K562 (cell line): ENCODE measurements around the gene SETD1B. TPM values are rescaled to one million over a fixed set of nuclear protein-coding genes. Genes with fewer than 3 reads are reported as not detected.
A peak's percentile ranks its signal among the peaks of the same experiment; 100 is the strongest.

Source experiments
- ATAC-seq: fragments of 200-7000 bp; cut with Tn5 transposase; 3 replicates; pipeline ENCODE4 v1.9.1; 2020; ENCODE audit warnings: moderate library complexity
- BruUV-seq: library from RNA; stranded (reverse); fragments of 400-500 nt; replicated peaks from 2 replicates; lab custom pipeline; 2021; lab: Mats Ljungman, UMichigan
- CTCF ChIA-PET: fragments of 300-600 bp; formaldehyde crosslinking; extraction: SDS; loops from one replicate; lab custom pipeline; 2021; ENCODE audit warnings: low intra/inter-chr PET ratio; lab: Yijun Ruan, JAX
- POLR2A ChIA-PET: fragments of 300-600, 350-650 bp; sonication (Branson Sonifier 250); formaldehyde crosslinking; extraction: SDS; loops from one replicate; lab custom pipeline; 2021; ENCODE audit warnings: antibody characterized with exemption, inconsistent platforms; lab: Yijun Ruan, JAX
- DNase-seq, 4 experiments: peaks; one replicate each; pipeline versions ENCODE4 v3.0.0 to v3.0.0-alpha.2; 2011 to 2018; ENCODE audit warnings: low spot score in 3 of 4, mixed read lengths in 3 of 4; ENCODE audit errors: extremely low read depth in 1 of 4
- FAIRE-seq: peaks from 2 replicates; lab custom pipeline; 2011; peaks lifted over from hg19 to GRCh38; lab: Jason Lieb, UNC
- H2AFZ ChIP-seq: 2 replicates; pipeline ENCODE4 v1.6.0; 2011; ENCODE audit warnings: low read depth, low read length, control low read depth, inconsistent platforms
- H3K27ac ChIP-seq: fragments of 200-600 bp; 3 replicates; pipeline ENCODE4 v1.8.0; 2011; ENCODE audit warnings: low read depth, mild to moderate bottlenecking, control low read depth, inconsistent platforms, low read length, moderate library complexity, mixed read lengths; ENCODE audit errors: extremely low read depth
- H3K27me3 ChIP-seq, 2 experiments: fragments of 300-600 bp in 1 of 2; 2 replicates in 1 of 2; 3 replicates in 1 of 2; pipeline versions ENCODE4 v1.6.0 to v1.8.0; 2011; ENCODE audit warnings: inconsistent platforms in 2 of 2, low read length in 2 of 2, mild to moderate bottlenecking in 1 of 2, mixed read lengths in 1 of 2, moderate library complexity in 1 of 2; ENCODE audit not compliant: control insufficient read depth in 2 of 2, insufficient read depth in 2 of 2
- H3K36me3 ChIP-seq: fragments of 300-600 bp; 3 replicates; pipeline ENCODE4 v1.8.0; 2011; ENCODE audit warnings: mild to moderate bottlenecking, low read length, inconsistent platforms; ENCODE audit not compliant: control insufficient read depth, insufficient read depth
- H3K4me1 ChIP-seq, 2 experiments: fragments of 200-600 bp in 1 of 2; replicated peaks in 1 of 2; 2 replicates in 1 of 2; 3 replicates in 1 of 2; pipeline versions ENCODE4 v1.5.1 to v1.8.0; 2011; ENCODE audit warnings: inconsistent platforms in 2 of 2, low read length in 2 of 2, mild to moderate bottlenecking in 1 of 2, mixed read lengths in 1 of 2, moderate library complexity in 1 of 2; ENCODE audit not compliant: control insufficient read depth in 2 of 2, insufficient read depth in 2 of 2
- H3K4me2 ChIP-seq: 2 replicates; pipeline ENCODE4 v1.6.1; 2011; ENCODE audit warnings: low read length, control low read depth, inconsistent platforms, mixed read lengths; ENCODE audit not compliant: insufficient read depth
- H3K4me3 ChIP-seq: fragments of 200-600 bp; sonication (generic), shearing (Covaris generic); 2 replicates; pipeline ENCODE4 v1.5.1; 2016; ENCODE audit warnings: control low read depth, inconsistent platforms
- H3K79me2 ChIP-seq: fragments of 200-600 bp; 3 replicates; pipeline ENCODE4 v1.8.0; 2011; ENCODE audit warnings: low read length, inconsistent platforms; ENCODE audit not compliant: control insufficient read depth, insufficient read depth
- H3K9ac ChIP-seq, 2 experiments: 2 replicates each; pipeline versions ENCODE4 v1.6.0 to v1.6.1; 2011; ENCODE audit warnings: low read depth in 2 of 2, low read length in 2 of 2, control low read depth in 1 of 2, inconsistent platforms in 1 of 2, mild to moderate bottlenecking in 1 of 2, mixed read lengths in 1 of 2; ENCODE audit not compliant: insufficient read depth in 1 of 2
- H3K9me1 ChIP-seq: one replicate; pipeline ENCODE4 v1.6.0; 2011; ENCODE audit warnings: inconsistent platforms, mild to moderate bottlenecking, low read length, moderate library complexity; ENCODE audit not compliant: control insufficient read depth, insufficient read depth
- H3K9me3 ChIP-seq: replicated peaks from 2 replicates; pipeline ENCODE4 v1.5.1; 2011; ENCODE audit warnings: low read depth, low read length, inconsistent platforms; ENCODE audit not compliant: control insufficient read depth, insufficient read depth
- H4K20me1 ChIP-seq: replicated peaks from 2 replicates; pipeline ENCODE4 v1.6.1; 2011; ENCODE audit warnings: low read length, inconsistent platforms, mixed read lengths; ENCODE audit not compliant: control insufficient read depth, insufficient read depth
- GABPA ChIP-seq: fragments of 200-800 bp; sonication (Bioruptor generic); conservative IDR thresholded peaks from 2 replicates; pipeline ENCODE4 v1.6.1; 2016; ENCODE audit warnings: low read depth, missing genetic modification characterization, missing compliant biosample characterization
- HNRNPL ChIP-seq: fragments of 200-400 bp; formaldehyde crosslinking; IDR thresholded peaks from 2 replicates; pipeline ENCODE4 v1.6.1; 2017; ENCODE audit warnings: low read depth, mild to moderate bottlenecking, low read length
- HNRNPUL1 ChIP-seq: fragments of 200-400 bp; formaldehyde crosslinking; IDR thresholded peaks from 2 replicates; pipeline ENCODE4 v1.6.1; 2017; ENCODE audit warnings: low read length
- KAT2B ChIP-seq: IDR thresholded peaks from one replicate; pipeline ENCODE4 v1.6.1; 2012; ENCODE audit warnings: low read depth, mild to moderate bottlenecking, control low read depth, inconsistent platforms, low read length, moderate library complexity
- LCOR ChIP-seq: sonication (generic); formaldehyde crosslinking; IDR thresholded peaks from 2 replicates; pipeline ENCODE4 v1.8.0; 2022; ENCODE audit warnings: mild to moderate bottlenecking, missing genetic modification reagents
- NFE2 ChIP-seq: IDR thresholded peaks from 2 replicates; pipeline ENCODE4 v1.6.1; 2014; ENCODE audit warnings: antibody characterized with exemption, low read depth
- NR1H2 ChIP-seq: sonication (generic); formaldehyde crosslinking; IDR thresholded peaks from 2 replicates; pipeline ENCODE4 v1.4.0; 2020; ENCODE audit warnings: mild to moderate bottlenecking, missing genetic modification reagents
- PBX2 ChIP-seq, 2 experiments: IDR thresholded peaks in 1 of 2; conservative IDR thresholded peaks in 1 of 2; 2 replicates each; pipeline ENCODE4 v1.6.1; 2016; ENCODE audit warnings: low read depth in 2 of 2, mild to moderate bottlenecking in 1 of 2, missing compliant biosample characterization in 1 of 2, missing genetic modification characterization in 1 of 2, moderate library complexity in 1 of 2
- PHF8 ChIP-seq: fragments of 200-600 bp; sonication (generic); IDR thresholded peaks from 2 replicates; pipeline ENCODE4 v1.6.1; 2012; ENCODE audit warnings: mixed run types, mild to moderate bottlenecking, inconsistent platforms, low read length, moderate library complexity, borderline replicate concordance
- POLR2G ChIP-seq: fragments of 200-400 bp; formaldehyde crosslinking; IDR thresholded peaks from 2 replicates; pipeline ENCODE4 v1.6.1; 2017; ENCODE audit warnings: low read depth, mild to moderate bottlenecking, antibody characterized with exemption, low read length, moderate library complexity
- RBFOX2 ChIP-seq: fragments of 200-400 bp; formaldehyde crosslinking; IDR thresholded peaks from 2 replicates; pipeline ENCODE4 v1.6.1; 2017; ENCODE audit warnings: low read depth, mild to moderate bottlenecking, low read length, moderate library complexity
- SIN3B ChIP-seq: fragments of 450-650 bp; IDR thresholded peaks from 2 replicates; pipeline ENCODE4 v1.6.1; 2017; ENCODE audit warnings: low read depth, mild to moderate bottlenecking, moderate library complexity
- SMC3 ChIP-seq: conservative IDR thresholded peaks from 2 replicates; pipeline ENCODE4 v1.6.1; 2011; ENCODE audit warnings: low read depth, low read length, improper control_type of control experiment; ENCODE audit not compliant: insufficient read depth
- SOX6 ChIP-seq: fragments of 450-650 bp; IDR thresholded peaks from 2 replicates; pipeline ENCODE4 v1.6.1; 2014; ENCODE audit warnings: mild to moderate bottlenecking
- TCF7L2 ChIP-seq: fragments of 150-350 bp; IDR thresholded peaks from 2 replicates; pipeline ENCODE4 v1.6.1; 2016; ENCODE audit warnings: low read depth, mild to moderate bottlenecking, low read length, moderate library complexity
- THRAP3 ChIP-seq: fragments of 450-650 bp; IDR thresholded peaks from 2 replicates; pipeline ENCODE4 v1.6.1; 2016; ENCODE audit warnings: mild to moderate bottlenecking, inconsistent platforms, borderline replicate concordance
- TSC22D4 ChIP-seq: fragments of 450-650 bp; IDR thresholded peaks from 2 replicates; pipeline ENCODE4 v1.6.1; 2016; ENCODE audit warnings: missing genetic modification characterization, missing biosample characterization, control low read depth
- ZNF408 ChIP-seq: fragments of 250-450 bp; sonication (Bioruptor Pico); IDR thresholded peaks from 2 replicates; pipeline ENCODE4 v1.4.0; 2020; ENCODE audit warnings: low read depth, mild to moderate bottlenecking, moderate library complexity
- ZNF436 ChIP-seq: fragments of 250-450, 450-650 bp; sonication (Bioruptor Pico); formaldehyde crosslinking; IDR thresholded peaks from 2 replicates; pipeline ENCODE4 v1.7.0; 2020; ENCODE audit warnings: mild to moderate bottlenecking
- ZNF586 ChIP-seq: fragments of 450-650 bp; formaldehyde crosslinking; conservative IDR thresholded peaks from 2 replicates; pipeline ENCODE4 v1.4.0; 2020; ENCODE audit warnings: mild to moderate bottlenecking, moderate library complexity
- WGBS: fragments of 100-300 bp; shearing (Covaris generic); methylation state at CpG from one replicate; pipeline ENCODE4 v1.1.6; 2016; ENCODE audit warnings: low coverage, mixed read lengths; ENCODE audit not compliant: insufficient coverage; ENCODE audit errors: missing lambda C conversion rate; 5-methylcytosine and 5-hydroxymethylcytosine counted together
- in situ Hi-C: fragments of 300-500 bp; cut with MboI; formaldehyde crosslinking; loops from 4 replicates; pipeline ENCODE4 v1.15.0; 2018; ENCODE audit warnings: inconsistent platforms, mixed read lengths
- intact Hi-C: fragments of 100-400 bp; cut with micrococcal nuclease; formaldehyde crosslinking; loops from 2 replicates; pipeline ENCODE4 v1.14.2; 2022
- polyA plus RNA-seq, 8 experiments: library from polyadenylated mRNA; depleted of rRNA in 4 of 8; stranded (reverse) in 5 of 8; unstranded in 3 of 8; fragments of >200 nt; fragmentation: Nextera tagmentation in 2 of 8; fragmentation: Illumina TruSeq in 1 of 8; extraction: Ambion mirVana in 2 of 8; extraction: Trizol in 1 of 8; gene quantifications; 2 replicates each; pipeline versions ENCODE4 v1.2.1 to v1.2.3, GENCODE V29; 2011 to 2014; ENCODE audit warnings: inconsistent platforms in 1 of 8, missing spikeins in 1 of 8
- total RNA-seq, 7 experiments: library from RNA; depleted of rRNA in 6 of 7; stranded (reverse); fragments of >200 nt in 6 of 7; fragmentation: Illumina TruSeq in 2 of 7; extraction: Trizol in 2 of 7; gene quantifications; 2 replicates each; pipeline versions ENCODE4 v1.2.1 to v1.2.3, GENCODE V29; 2011 to 2021; ENCODE audit warnings: low replicate concordance in 1 of 7

Gene SETD1B
- total and polyA plus RNA-seq, 9 of the 15 experiments (the other 6 are each of a cell fraction or from before 2014, with no cell fraction given) = 0.48 to 26.6 (median 2.3) TPM

GRCh38 chr12:121827351-121828099 is 23.7 kb downstream of the SETD1B start:
- Histone ChIP-seq H3K4me1 (peaks cover 0 to 25% of the 10 kb centered on the region in 2 experiments; a peak in 2 of 5 replicates), H3K9ac (no peak overlapping the region; a peak in 1 of 4 replicates), H3K27me3 (no peaks in the 10 kb centered on the region), H2AFZ (no peak overlapping the region), H3K9me3 (no peaks in the 10 kb centered on the region), H3K36me3 (peaks cover 85% of the 10 kb centered on the region), H3K79me2 (no peaks in the 10 kb centered on the region), H3K27ac (no peak overlapping the region), H3K9me1 (no peaks in the 10 kb centered on the region), H3K4me3 (no peak overlapping the region), H3K4me2 (no peak overlapping the region), H4K20me1 (no peaks in the 10 kb centered on the region; the same call in 1 of the 2 replicates)
- ChIA-PET POLR2A (interaction anchor here (0.7 to 3.3 kb wide), 6 partner anchors 10 to 89 kb away, joined by 3 to 21 read pairs (median 8); no protein-coding TSS in a partner anchor), CTCF (no interaction called here)
- intact Hi-C loops = no loop called here
- WGBS = 96% methylated on average over 34 of the region's 48 CpGs
- DNase-seq = no peak
- no peak for FAIRE-seq
- in situ Hi-C loops = loop anchor here (25.0 kb wide), 1 partner anchor 1560 kb away; the partner anchor contains the start of gene KMT5A
- no TSS peak for BruUV-seq
- no peak for ATAC-seq
- TF ChIP-seq THRAP3 (no peak), SMC3 (no peak), ZNF408 (CRISPR knock-in tag) (no peak), ZNF586 (CRISPR knock-in tag) (no peak), KAT2B (no peak), POLR2G (peak; percentile 58), NR1H2 (CRISPR knock-in tag) (no peak), GABPA (tag) (no peak), SIN3B (no peak), LCOR (CRISPR knock-in tag) (no peak), PHF8 (no peak), NFE2 (no peak), RBFOX2 (0 out of 2 replicates have a peak, but pooled peaks have one; percentile 26), HNRNPL (0 out of 2 replicates have a peak, but pooled peaks have one; percentile 43), ZNF436 (CRISPR knock-in tag) (no peak), HNRNPUL1 (no peak), TCF7L2 (no peak), SOX6 (no peak), TSC22D4 (tag) (no peak), PBX2 (CRISPR knock-in tag; IDR thresholded peaks at IDR 0.05; ENCODE audit: low read depth) (no peak), PBX2 (tag; conservative IDR thresholded peaks at IDR 0.05; ENCODE audit: low read depth) (no peak)
